HG02610 (cell line): ENCODE data around the gene DOCK10.

Source experiments
- ATAC-seq: cut with Tn5 transposase; IDR thresholded peaks from one replicate; pipeline ENCODE4 v1.9.1; 2021; ENCODE audit warnings: mild to moderate bottlenecking, moderate library complexity; ENCODE audit not compliant: unreplicated experiment

DOCK10 gene

DNA sequence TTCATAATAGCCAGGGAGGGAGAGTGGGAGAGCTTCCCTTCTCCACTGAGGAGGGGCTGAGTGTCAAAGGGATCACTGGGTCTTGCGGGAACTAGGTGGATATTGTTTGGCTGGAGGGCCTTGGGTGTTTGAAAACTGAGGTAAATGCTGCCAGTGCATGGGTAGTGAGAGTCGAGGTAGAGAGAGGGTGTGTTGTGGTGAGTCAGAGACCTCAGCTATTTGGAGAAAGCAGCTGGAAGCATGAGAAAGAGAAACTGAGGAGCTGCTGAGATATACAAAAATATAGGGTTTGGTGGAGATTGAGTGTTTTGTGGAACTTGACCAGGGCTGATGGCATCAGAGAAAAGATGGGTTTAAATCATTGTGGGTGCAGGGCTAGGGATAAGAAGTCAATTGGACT lies 199.1 kb downstream of the DOCK10 start:
- no peak for ATAC-seq

- ATAC-seq = no peak
Observed at GRCh38 chr2:224841910-224842309, 200.4 kb downstream of the DOCK10 start.

GRCh38 chr2:224838335-224838734 lies 203.9 kb downstream of the DOCK10 start:
- ATAC-seq = no peak

DNA sequence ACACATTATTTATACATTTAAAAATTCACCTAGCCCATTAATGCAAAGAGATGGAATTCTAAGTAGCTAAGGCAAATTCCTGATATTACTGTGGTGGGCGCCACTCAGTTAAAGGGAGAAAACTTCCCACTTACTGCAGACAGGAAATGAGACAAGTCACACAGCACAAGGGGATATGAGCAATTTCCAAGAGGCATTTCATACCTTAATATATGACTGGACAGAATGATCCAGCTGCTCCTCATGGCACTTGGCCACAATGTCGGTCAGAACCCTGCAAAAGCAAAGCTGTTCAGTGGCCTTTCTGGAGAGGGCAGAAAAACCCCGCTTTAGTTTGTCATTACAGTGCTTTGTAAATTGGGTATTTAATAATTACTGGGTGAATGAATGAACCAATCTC lies 204.7 kb downstream of the DOCK10 start:
- no peak for ATAC-seq

- no peak for ATAC-seq
Observed at GRCh38 chr2:224837066-224837465, 205.2 kb downstream of the DOCK10 start.

DNA sequence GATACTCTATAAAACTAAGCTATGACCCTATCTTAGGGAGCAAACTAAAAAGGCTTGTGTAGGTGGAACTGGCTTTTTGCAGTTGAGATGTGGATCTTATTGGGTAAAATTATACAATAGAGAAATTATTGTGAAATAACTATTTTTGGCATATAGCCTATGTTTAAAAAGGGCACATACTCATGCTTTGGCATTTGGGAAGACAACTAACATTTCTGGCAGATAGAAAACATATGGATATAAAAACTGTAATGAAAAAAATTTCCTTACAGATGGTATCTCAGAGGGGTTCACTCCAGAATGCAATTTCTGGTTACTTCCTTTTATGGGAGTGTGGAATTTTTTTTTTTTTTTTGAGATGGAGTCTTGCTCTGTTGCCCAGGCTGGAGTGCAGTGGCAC lies 206.0 kb downstream of the DOCK10 start:
- ATAC-seq = no peak

- ATAC-seq = no peak
Observed at GRCh38 chr2:224835405-224835804, 206.9 kb downstream of the DOCK10 start.

DNA sequence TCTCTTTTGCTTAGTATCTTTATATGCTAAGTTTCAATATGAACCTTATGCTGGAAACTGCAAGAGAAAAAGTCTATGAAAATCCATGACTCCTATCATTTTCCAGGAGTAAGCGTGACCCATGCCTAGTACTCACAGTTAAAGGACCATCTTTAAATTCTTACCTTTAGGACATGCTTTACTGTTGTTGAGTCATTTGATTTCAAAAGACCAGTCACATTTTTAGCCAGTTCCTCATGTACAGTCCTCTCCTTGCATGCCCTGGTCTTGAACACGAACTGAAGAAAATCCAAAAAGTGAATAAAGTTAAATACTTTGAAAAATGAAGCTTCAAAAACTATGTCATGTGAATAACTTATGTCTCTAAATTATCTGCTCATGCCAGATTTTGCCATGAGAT lies 208.3 kb downstream of the DOCK10 start:
- ATAC-seq = no peak

GRCh38 chr2:224832207-224832606 lies 210.1 kb downstream of the DOCK10 start:
- ATAC-seq = no peak

DNA sequence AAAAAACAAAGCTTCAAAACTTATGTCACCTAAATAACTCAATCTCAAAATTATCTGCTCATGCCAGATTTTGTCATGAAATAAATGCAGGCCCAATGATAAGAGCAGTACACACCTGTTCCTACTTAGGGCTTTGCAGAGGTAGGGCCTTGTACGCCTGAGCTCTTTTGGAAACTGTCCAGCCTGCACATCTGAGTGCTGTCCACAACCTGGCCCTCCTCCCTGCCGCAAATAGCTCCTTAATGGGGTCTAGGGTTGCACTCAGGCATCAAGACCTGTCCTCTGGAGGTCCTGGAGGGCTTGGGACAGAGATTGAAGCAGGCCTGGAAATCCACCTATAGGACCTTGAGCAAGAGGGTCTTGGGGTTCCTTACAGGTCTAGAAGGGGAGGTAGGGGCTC lies 210.7 kb downstream of the DOCK10 start:
- ATAC-seq = no peak

- peak; percentile 54 for ATAC-seq
Observed at GRCh38 chr2:224820283-224820991, 221.8 kb downstream of the DOCK10 start.

DNA sequence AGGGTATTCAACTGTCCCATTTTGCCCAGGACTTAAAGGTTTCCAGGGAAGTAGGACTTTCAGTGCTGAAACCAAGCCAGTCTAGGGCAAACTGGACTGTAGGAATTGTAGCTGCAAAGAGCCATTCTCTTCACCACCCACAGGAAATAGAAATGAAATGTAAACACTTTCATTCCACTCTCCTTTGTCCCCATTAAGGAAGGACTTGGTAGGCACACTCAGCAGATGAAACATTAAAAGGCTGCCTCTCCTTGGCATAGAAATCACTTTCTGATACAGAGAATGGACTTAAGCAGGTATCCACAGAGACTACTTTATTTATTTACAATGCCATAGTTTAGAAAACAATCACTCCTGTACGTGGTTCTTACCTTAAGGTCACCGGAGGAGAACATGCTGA lies 223.2 kb downstream of the DOCK10 start:
- ATAC-seq = no peak

DNA sequence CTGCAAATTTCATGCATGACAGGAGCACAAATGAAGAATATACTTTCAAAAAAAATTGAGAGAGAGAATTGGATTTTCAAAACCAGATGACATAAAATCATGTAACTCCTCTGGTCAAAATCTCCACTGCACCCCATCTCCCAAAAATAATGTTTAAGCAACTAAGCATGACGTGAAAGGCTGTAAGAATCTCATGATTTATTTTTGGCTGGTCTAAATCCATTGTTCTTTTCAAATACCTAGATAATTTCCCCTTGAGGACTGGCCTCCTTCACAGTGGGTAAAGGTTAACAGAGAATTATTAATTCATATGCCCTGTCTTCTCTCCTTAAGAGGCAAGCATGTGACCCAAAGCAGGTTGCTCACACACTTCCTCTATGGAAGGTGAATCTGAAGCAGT lies 224.6 kb downstream of the DOCK10 start:
- no peak for ATAC-seq

DNA sequence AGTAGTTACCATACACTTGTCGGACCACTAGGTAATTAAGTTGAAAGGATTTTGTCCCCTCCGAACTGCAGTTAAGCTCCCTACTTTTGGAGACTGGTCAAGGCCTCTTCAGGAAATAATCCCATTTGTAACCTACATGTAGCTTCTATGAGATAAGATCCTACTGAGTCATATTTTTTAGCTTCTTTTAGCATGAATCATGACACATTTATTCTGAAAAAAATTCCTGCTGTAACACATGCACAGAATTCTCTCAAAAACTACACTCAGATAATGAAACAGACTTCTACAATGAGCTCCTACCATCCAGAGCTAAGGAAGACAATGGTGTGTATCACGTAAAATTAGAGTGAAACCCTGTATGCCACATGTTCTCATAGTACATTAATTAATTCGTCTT lies 225.5 kb downstream of the DOCK10 start:
- ATAC-seq = no peak

- no peak for ATAC-seq
Observed at GRCh38 chr2:224813578-224813977, 228.7 kb downstream of the DOCK10 start.

GRCh38 chr2:224807153-224807964 lies 234.9 kb downstream of the DOCK10 start:
- no peak for ATAC-seq

- ATAC-seq = no peak
Observed at GRCh38 chr2:224803930-224804329, 238.3 kb downstream of the DOCK10 start.

GRCh38 chr2:224802407-224802806 lies 239.9 kb downstream of the DOCK10 start:
- ATAC-seq = no peak

DNA sequence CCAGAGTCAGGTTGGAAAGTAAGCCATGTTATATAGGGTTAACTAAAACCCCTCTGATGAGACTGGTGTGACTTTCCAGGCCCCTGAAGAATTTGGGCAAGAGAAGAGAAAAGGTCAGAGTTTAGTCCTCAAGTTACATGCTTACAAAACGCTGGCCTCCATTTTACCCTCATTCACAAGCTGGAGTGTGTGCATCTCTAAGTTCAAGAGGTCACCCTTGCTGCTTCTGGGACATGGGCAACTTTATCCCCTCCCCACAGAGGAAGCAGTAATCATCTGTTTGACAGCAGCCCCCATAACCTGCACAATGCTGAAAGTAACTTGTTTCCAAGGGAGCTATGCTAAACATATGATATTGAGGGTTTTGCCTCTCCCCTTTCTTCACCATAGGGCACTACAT lies 240.9 kb downstream of the DOCK10 start:
- ATAC-seq = no peak

DNA sequence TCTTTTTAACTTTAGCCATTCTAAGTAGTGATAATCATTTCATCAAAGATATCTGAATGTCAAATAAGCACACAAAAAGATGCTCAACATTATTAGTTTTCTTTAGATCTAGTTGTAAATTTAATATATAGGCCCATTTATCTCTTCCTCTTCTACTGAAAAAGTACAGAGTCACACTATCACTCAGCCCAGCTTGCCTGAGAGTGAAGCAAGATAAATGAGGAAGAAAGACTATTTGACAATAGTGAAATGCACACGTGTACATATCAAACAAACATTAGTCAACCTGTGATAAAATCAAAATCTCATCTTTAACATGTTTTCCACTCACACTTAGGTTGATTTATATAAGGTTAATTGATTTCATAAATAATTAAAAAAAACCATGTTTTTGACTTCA lies 242.6 kb downstream of the DOCK10 start:
- ATAC-seq = no peak

- ATAC-seq = no peak
Observed at GRCh38 chr2:224798180-224798579, 244.1 kb downstream of the DOCK10 start.

DNA sequence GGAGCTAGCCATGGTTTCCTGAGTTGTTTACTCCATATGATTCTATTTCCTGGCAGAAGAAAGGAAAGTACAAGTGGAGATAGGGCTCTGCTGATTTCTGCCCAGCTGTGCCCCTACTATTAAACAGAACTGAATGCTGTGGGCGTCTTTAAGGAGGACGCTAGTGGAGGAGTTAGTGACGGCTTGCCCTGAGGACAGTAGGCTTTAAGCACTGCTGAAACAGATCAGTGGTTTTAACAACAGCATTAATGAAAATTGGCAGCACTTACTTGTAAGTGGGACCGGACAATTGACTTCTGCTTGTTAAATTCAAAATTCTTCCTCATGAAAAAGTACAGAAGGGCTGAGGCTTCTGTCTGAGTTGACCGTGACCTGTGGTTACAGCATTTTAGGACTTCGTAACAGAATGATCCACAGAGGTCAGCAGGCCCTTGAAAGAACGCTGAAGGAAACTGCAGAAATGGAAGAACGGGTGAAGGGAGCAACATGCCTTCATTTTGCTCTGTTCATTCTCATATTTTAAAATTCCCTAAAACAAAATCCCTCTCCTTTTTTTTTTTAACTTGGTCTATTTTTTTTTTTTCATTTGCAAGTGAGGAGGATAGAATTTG lies 245.5 kb downstream of the DOCK10 start:
- ATAC-seq = no peak
